ENCODE data around the gene DISC1. TPM values are rescaled to one million over a fixed set of nuclear protein-coding genes. Genes with fewer than 3 reads are reported as not detected.

The DISC1 gene
- polyA plus RNA-seq, 1 experiment, result 5.4 TPM

GRCh38 chr1:231913493-231913892 lies 286.9 kb downstream of the DISC1 start:
- H3K27ac ChIP-seq (ENCODE audit: low read depth, low read length), result no peak overlapping the region
- no peaks in the 10 kb centered on the region for H3K27me3 ChIP-seq (ENCODE audit: control insufficient read depth, insufficient read depth, low read length)
- TF ChIP-seq, protein P1, sequence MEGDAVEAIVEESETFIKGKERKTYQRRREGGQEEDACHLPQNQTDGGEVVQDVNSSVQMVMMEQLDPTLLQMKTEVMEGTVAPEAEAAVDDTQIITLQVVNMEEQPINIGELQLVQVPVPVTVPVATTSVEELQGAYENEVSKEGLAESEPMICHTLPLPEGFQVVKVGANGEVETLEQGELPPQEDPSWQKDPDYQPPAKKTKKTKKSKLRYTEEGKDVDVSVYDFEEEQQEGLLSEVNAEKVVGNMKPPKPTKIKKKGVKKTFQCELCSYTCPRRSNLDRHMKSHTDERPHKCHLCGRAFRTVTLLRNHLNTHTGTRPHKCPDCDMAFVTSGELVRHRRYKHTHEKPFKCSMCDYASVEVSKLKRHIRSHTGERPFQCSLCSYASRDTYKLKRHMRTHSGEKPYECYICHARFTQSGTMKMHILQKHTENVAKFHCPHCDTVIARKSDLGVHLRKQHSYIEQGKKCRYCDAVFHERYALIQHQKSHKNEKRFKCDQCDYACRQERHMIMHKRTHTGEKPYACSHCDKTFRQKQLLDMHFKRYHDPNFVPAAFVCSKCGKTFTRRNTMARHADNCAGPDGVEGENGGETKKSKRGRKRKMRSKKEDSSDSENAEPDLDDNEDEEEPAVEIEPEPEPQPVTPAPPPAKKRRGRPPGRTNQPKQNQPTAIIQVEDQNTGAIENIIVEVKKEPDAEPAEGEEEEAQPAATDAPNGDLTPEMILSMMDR (IDR thresholded peaks at IDR 0.05; ENCODE audit: low read depth, low read length), result no peak
- ChIA-PET CTCF (interaction anchor here (1.4 kb wide), 1 partner anchor 157 kb away, joined by 4 read pairs; no protein-coding TSS in a partner anchor), POLR2A (interaction anchor here (0.6 kb wide), 1 partner anchor 10 kb away, joined by 5 read pairs; no protein-coding TSS in a partner anchor)
- no peak for DNase-seq (ENCODE audit: low read depth, low spot score)
- no peak overlapping the region for H3K4me3 ChIP-seq (ENCODE audit: low read depth, low read length)
- H3K9me3 ChIP-seq (ENCODE audit: control insufficient read depth, insufficient read depth, low read length), result no peaks in the 10 kb centered on the region

- H3K27me3 ChIP-seq (ENCODE audit: control insufficient read depth, insufficient read depth, low read length), result no peaks in the 10 kb centered on the region
- ChIA-PET CTCF (no interaction called here), POLR2A (no interaction called here)
- no peak overlapping the region for H3K4me3 ChIP-seq (ENCODE audit: low read depth, low read length)
- no peaks in the 10 kb centered on the region for H3K9me3 ChIP-seq (ENCODE audit: control insufficient read depth, insufficient read depth, low read length)
- TF ChIP-seq, protein P1 (IDR thresholded peaks at IDR 0.05; ENCODE audit: low read depth, low read length), result no peak
- H3K27ac ChIP-seq (ENCODE audit: low read depth, low read length), result no peak overlapping the region
- DNase-seq (ENCODE audit: low read depth, low spot score), result peak; percentile 45
Observed at GRCh38 chr1:231918239-231919015, 291.8 kb downstream of the DISC1 start.

GRCh38 chr1:231919239-231919885 lies 292.8 kb downstream of the DISC1 start:
- no peaks in the 10 kb centered on the region for H3K27me3 ChIP-seq (ENCODE audit: control insufficient read depth, insufficient read depth, low read length)
- H3K9me3 ChIP-seq (ENCODE audit: control insufficient read depth, insufficient read depth, low read length), result no peaks in the 10 kb centered on the region
- no peak for DNase-seq (ENCODE audit: low read depth, low spot score)
- TF ChIP-seq, protein P1 (IDR thresholded peaks at IDR 0.05; ENCODE audit: low read depth, low read length), result no peak
- ChIA-PET POLR2A (no interaction called here), CTCF (no interaction called here)
- no peak overlapping the region for H3K27ac ChIP-seq (ENCODE audit: low read depth, low read length)
- H3K4me3 ChIP-seq (ENCODE audit: low read depth, low read length), result no peak overlapping the region

GRCh38 chr1:231919886-231920285 lies 293.3 kb downstream of the DISC1 start:
- no peaks in the 10 kb centered on the region for H3K9me3 ChIP-seq (ENCODE audit: control insufficient read depth, insufficient read depth, low read length)
- no peak overlapping the region for H3K4me3 ChIP-seq (ENCODE audit: low read depth, low read length)
- TF ChIP-seq, protein P1 (IDR thresholded peaks at IDR 0.05; ENCODE audit: low read depth, low read length), result no peak
- no peak for DNase-seq (ENCODE audit: low read depth, low spot score)
- CTCF ChIA-PET, result no interaction called here
- POLR2A ChIA-PET, result no interaction called here
- H3K27ac ChIP-seq (ENCODE audit: low read depth, low read length), result no peak overlapping the region
- no peaks in the 10 kb centered on the region for H3K27me3 ChIP-seq (ENCODE audit: control insufficient read depth, insufficient read depth, low read length)
